T47D (cell line): ENCODE data around the gene EFCAB10.
A peak's percentile ranks its signal among the peaks of the same experiment; 100 is the strongest.
"Not testable (repeated sequence)": the region's sequence is repeated elsewhere in the genome, so short reads cannot be mapped to it uniquely, and the experiment has no call there.

Experiments used
- DNase-seq, 2 experiments: peaks; one replicate each; pipeline versions ENCODE4 v3.0.0 to v3.0.0-alpha.2; 2011 to 2012; ENCODE audit warnings: low read depth in 1 of 2, low spot score in 1 of 2
- JUND ChIP-seq: IDR thresholded peaks from 2 replicates; pipeline ENCODE4 v1.6.1; 2012; ENCODE audit warnings: low read depth
- in situ Hi-C: cut with HindIII; loops from 2 replicates; pipeline ENCODE4 v1.10.0; 2016; ENCODE audit warnings: low sequenced_read_pairs, low pct_unique_long_range_greater_than_20kb

EFCAB10 gene

DNA sequence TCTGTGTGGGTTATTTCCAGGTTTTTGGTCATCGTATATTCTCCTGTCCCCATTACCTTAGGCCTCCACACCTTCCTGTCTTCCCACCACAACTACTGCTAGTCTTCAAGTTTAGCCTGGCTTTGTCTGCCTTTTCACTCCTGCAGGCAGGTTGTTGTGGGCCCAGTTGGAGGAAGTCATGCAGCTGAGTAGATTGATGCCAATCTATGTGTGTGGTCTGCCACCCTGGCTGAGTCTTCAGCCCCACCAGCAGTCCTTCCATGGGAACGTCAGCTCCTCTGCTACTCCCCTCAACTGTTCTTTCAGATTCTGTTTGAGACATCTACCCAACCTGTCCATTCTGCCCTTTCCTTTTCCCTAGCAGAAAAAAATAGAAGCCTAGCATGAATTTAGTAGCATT lies 43.0 kb downstream of the EFCAB10 start:
- no peak for DNase-seq
- TF ChIP-seq JUND: no peak
- in situ Hi-C loops: no loop called here

DNA sequence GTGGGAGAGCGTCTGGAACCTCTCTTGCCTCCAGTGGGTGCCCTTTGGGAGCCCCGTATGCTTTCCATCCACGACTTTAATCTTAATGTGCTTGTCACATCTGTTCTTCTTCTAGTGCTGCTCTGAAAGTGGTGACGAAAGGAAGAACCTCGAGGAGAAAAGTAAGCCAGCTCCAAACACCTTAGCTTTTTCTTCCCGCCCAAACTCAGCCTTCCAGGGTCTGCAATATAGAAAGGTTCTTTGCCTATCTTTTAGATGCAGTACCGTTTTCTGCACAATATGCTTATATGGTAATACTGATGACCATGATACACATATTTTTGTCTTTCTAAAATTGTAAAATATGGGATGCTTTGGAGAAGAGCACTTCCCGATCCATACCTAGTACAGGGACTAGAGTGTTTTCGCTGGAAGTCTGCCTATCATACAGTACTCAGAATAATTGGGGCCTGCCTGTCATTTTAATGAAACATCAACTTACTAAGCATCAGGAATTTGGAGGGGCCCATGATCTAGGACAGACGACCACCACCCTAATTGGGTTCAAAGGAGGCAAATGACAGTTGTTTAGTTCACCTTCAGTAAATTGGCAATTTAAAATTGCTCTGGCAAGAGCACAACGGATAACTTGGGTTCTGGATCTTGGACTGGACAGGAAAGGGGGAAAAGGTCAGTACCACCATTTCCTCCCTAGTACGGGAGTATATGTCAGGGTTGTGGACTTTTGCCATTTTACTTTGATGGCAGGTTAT lies 48.4 kb downstream of the EFCAB10 start:
- DNase-seq: no peak
- in situ Hi-C loops: no loop called here
- no peak for TF ChIP-seq JUND

DNA sequence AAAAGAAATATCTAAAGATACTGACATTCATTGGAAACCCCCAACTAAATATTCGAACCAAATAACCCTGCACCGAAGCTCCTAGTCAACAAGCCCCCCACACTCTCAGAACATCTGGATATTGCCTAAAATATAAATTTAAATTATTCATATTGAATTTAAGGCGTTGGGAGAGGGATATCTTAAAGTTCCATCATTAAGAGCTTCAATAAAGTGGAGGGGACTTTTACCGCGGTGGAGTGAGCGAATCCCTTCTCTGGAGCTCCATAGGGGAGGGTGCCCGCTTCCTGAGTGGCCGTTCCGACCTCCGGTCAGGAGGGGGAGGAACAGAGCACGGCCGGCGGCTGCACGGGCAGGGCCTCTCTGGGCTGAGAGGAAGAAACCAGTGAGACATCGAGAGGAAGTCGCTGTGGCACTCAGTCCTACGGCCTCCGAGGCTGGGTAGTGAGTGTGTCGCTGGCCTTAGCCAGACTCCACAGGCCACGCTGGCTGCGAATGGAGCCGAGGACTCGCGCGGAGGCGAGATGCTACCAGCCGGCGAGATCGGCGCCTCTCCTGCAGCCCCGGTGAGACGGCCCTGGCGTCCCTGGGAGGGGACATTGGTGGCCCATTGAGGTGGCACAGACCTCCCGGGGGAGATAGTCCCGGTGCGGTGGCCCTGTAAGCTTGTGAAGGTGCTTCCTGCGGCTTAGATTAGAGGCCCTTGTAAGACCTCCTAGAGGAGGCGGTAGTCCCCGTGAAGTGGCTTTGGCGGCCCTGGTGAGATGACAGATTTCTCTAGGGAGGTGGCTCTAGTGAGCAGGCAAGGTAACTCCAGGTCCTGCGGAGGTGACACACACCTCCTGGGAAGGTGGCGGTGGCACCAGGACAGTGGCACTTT lies 49.3 kb downstream of the EFCAB10 start, which contains the start of gene RINT1:
RINT1 (plus strand) TSS at position 410 of the 880 bp plus-strand sequence; CDS start at position 525, 115 bp downstream.
- in situ Hi-C loops: no loop called here
- DNase-seq: peak; percentile 28 to 89
- no peak for TF ChIP-seq JUND

DNA sequence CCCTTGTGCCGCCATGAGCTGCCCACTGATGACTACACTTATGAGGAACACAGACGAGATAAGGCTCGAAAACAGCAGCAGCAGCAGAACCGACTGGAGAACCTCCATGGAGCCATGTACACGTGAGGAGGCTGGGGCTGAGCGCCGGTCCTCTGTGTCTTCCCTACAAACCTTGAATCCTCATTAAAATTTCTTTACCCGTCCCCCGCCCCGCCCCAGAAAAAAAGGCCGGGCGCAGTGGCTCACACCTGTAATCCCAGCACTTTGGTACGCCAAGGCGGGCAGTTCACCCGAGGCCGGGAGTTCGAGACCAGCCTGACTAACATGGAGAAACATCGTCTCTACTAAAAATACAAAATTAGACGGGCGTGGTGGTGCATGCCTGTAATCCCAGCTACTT lies 50.7 kb downstream of the EFCAB10 start:
- DNase-seq: no peak
- in situ Hi-C loops: no loop called here
- no peak for TF ChIP-seq JUND

DNA sequence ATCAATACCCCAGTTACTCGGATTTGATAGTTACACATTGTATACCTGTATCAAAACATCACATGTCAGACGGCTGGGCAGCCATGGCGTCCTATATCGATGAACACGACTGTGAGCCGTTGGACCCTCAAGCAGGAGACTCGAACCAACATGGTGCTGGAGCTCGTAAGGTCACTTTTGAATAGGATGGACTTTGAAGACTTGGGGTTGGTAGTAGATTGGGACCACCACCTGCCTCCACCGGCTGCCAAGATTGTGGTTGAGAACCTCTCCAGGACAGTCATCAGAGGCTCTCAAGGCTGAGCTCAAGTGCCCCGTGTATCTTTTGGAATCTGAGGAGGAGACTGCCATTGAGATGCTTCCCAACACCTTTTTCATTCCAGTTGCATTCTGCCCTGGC lies 51.2 kb downstream of the EFCAB10 start:
- DNase-seq: no peak
- TF ChIP-seq JUND: no peak
- in situ Hi-C loops: no loop called here

DNA sequence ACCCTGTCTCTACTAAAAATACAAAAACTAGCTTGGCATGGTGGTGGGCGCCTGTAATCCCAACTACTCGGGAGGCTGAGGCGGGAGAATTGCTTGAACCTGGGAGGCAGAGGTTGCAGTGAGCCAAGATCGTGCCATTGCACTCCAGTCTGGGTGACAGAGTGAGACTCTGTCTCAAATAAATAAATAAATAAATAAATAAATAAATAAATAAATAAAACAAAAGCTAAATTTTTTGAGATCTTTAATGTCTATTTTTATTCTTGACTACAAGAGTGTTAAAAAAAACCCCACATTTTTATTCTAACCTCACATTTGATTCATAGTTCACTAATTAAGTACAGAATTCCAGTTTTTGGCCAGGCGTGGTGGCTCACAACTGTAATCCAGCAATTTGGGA lies 53.6 kb downstream of the EFCAB10 start:
- DNase-seq, in situ Hi-C loops: not testable (repeated sequence)

GRCh38 chr7:105524840-105525239 lies 56.5 kb downstream of the EFCAB10 start:
- DNase-seq: no peak
- no peak for TF ChIP-seq JUND
- in situ Hi-C loops: no loop called here

DNA sequence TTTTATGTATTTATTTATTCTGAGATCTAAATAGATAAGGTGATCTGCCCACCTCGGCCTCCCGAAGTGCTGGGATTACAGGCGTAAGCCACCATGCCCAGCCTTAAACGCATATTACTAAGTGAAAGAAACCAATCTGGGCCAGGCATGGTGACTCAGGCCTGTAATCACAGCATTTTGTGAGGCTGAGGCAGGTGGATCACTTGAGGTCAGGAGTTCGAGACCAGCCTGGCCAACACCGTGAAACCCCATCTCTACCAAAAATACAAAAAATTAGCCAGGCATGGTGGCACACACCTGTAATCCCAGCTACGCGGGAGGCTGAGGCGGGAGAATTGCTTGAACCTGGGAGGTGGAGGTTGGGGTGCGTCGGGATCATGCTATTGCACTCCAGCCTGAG lies 56.9 kb downstream of the EFCAB10 start:
- DNase-seq, in situ Hi-C loops: not testable (repeated sequence)

DNA sequence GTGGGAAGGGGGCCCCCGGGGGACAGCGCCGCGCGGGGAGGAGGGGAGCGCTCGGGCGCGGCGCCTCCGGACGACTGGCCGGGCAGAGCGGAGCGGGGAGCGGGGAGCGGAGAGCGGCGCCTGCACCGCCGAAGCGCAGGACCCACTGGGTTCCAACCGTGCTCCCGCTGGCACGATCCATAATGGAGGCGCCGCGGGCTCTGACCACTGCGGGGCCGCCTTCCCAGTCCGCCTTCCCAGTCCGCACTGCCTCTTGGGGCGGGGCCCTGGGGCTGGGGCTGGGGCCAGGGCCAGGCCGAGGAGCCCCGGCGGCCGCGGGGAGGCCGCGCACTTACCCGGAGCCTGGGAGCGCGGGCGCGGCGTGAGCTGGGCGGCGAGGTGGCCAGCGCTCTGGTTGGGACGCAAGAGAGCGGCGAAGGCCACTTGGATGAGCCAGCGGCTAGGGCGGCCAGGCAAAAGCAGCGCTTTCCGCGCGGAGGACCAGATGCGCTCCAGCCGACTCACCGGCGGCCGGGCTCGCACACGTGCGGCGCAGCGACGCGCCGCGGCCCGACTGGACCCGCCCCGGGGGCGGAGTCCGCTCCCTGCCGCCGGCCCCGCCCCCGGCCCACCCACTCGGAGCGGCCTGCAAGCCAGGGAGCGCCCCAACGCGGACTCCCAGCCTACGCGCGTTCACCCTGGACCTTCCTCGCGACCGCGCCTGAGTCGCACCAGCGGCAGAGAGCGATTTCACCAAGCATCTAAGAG lies 59.4 kb downstream of the EFCAB10 start, which contains the start of gene PUS7:
PUS7 (minus strand) TSS at position 555 of the 747 bp plus-strand sequence. CDS start 13,759 bp downstream, outside the sequence.
- in situ Hi-C loops: no loop called here
- no peak for TF ChIP-seq JUND
- DNase-seq: peak; percentile 65 to 89

DNA sequence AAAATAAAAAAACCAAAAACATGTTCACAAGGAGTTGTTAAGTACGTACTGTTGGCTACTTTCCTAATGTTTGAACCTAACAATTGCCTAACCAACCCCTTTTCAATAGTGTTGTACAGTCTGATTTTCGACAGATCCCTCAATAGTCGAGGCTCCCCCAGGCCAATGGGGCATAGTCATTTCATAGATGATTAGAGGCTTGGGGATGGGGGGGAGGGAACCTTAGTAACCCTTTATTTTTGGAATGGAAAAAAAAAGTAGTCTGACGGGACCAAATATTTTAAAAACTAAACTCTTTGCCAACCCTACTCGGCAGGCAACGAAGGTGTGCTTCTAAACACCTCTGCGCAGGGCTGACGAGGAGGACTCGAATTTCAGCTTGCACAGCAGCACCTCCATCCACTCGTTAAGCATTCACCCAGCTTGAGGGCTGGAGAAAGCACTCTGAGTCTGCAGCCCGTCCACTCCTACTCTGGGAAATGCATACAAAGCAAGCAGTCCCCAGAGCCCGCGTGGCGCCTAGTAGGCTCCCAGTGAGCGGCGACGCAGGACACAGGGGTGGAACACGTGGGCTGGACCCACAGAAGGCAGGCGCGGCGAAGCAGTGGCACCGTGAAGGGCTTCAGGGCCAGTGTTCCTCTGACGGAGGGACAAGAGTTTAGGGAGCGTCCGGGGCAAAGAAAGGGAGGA lies 60.1 kb downstream of the EFCAB10 start:
- no peak for TF ChIP-seq JUND
- in situ Hi-C loops: no loop called here
- peak; percentile 56 to 77 for DNase-seq

DNA sequence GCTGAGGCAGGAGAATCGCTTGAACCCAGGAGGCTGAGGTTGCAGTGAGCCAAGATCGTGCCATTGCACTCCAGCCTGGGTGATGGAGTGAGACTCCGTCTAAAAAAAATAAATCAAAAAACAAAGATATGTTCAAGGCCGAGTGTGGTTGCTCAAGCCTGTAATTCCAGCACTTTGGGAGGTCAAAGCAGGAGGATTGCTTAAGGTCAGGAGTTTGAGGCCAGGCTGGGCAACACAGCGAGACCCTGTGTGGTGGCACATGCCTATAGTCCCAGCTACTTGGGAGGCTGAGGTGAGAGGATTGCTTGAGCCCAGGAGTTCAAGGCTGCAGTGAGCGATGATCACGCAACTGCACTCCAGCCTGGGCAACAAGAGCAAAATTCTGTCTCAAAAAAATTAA lies 60.7 kb downstream of the EFCAB10 start:
- DNase-seq, in situ Hi-C loops: not testable (repeated sequence)

DNA sequence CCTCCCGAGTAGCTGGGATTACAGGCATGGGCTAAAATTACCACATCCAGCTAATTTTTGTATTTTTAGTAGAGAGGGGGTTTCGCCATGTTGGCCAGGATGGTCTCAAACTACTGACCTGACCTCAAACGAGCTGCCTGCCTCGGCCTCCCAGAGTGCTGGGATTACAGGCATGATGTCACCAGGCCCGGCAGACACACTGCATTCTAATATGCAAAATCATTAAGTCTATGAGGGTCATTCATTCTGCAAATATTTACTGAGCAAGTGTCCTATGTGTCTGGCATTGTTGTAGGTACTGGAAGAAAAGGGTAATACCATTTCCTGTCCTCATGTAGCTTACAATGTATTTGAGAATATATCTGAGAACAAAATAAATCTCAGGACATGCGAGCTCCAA lies 61.9 kb downstream of the EFCAB10 start:
- TF ChIP-seq JUND: no peak
- no peak for DNase-seq
- in situ Hi-C loops: no loop called here

DNA sequence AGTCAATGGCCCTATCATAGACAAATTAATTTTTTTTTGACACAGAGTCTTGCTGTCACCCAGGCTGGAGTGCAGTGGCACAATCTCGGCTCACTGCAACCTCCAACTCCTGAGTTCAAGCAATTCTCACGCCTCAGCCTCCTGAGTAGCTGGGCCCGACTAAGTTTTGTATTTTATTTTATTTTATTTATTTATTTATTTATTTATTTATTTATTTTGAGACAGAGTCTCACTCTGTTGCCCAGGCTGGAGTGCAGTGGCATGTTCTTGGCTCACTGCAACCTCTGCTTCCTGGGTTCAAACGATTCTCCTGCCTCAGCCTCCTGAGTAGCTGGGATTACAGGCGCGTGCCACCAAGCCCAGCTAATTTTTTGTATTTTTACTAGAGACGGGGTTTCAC lies 65.7 kb downstream of the EFCAB10 start:
- in situ Hi-C loops, DNase-seq: not testable (repeated sequence)
